C4-2B (cell line): ENCODE measurements around the gene PIK3R2.

Source experiments
- CTCF ChIP-seq: fragments of 450-650 bp; conservative IDR thresholded peaks from 2 replicates; pipeline ENCODE4 v1.5.1; 2017; ENCODE audit warnings: mild to moderate bottlenecking
- ZFX ChIP-seq: fragments of 450-650 bp; IDR thresholded peaks from 2 replicates; pipeline ENCODE4 v1.6.1; 2017

- TF ChIP-seq CTCF (no peak), ZFX (no peak)
Measured at GRCh38 chr19:18137657-18138339, 15.2 kb upstream of the PIK3R2 start.
